HG02610 (cell line): ENCODE data around the gene INTS11.

Experiments used
- ATAC-seq: cut with Tn5 transposase; IDR thresholded peaks from one replicate; pipeline ENCODE4 v1.9.1; 2021; ENCODE audit warnings: mild to moderate bottlenecking, moderate library complexity; ENCODE audit not compliant: unreplicated experiment

INTS11 gene

GRCh38 chr1:1303736-1304135, 20.7 kb downstream of the INTS11 start:
- no peak for ATAC-seq

- no peak for ATAC-seq
Observed at GRCh38 chr1:1302951-1303509, 21.4 kb downstream of the INTS11 start.

GRCh38 chr1:1302006-1302430, 22.4 kb downstream of the INTS11 start:
- ATAC-seq, result no peak

GRCh38 chr1:1300352-1300739, 24.1 kb downstream of the INTS11 start:
- no peak for ATAC-seq

- ATAC-seq, result no peak
Observed at GRCh38 chr1:1299686-1300351, 24.6 kb downstream of the INTS11 start.

- ATAC-seq, result no peak
Observed at GRCh38 chr1:1298861-1299685, 25.4 kb downstream of the INTS11 start.

- ATAC-seq, result no peak
Observed at GRCh38 chr1:1297802-1298424, 26.5 kb downstream of the INTS11 start.

- ATAC-seq, result no peak
Observed at GRCh38 chr1:1296070-1297061, 28.1 kb downstream of the INTS11 start.

GRCh38 chr1:1295154-1295923, 29.1 kb downstream of the INTS11 start:
- ATAC-seq, result no peak

GRCh38 chr1:1294250-1294890, 30.1 kb downstream of the INTS11 start:
- ATAC-seq, result no peak

- no peak for ATAC-seq
Observed at GRCh38 chr1:1293263-1294249, 30.9 kb downstream of the INTS11 start.

GRCh38 chr1:1292851-1293250, 31.6 kb downstream of the INTS11 start:
- no peak for ATAC-seq

- no peak for ATAC-seq
Observed at GRCh38 chr1:1292442-1292779, 32.0 kb downstream of the INTS11 start.

- no peak for ATAC-seq
Observed at GRCh38 chr1:1291548-1292441, 32.7 kb downstream of the INTS11 start.

GRCh38 chr1:1291023-1291528, 33.4 kb downstream of the INTS11 start:
- ATAC-seq, result no peak

GRCh38 chr1:1290238-1290731, 34.2 kb downstream of the INTS11 start:
- no peak for ATAC-seq
